K562 (cell line): ENCODE data around the gene TRIO.

Source experiments
- CREB1 ChIP-seq, 2 experiments: sonication (generic) in 1 of 2; formaldehyde crosslinking in 1 of 2; IDR thresholded peaks; 2 replicates each; pipeline versions ENCODE4 v1.6.1 to v1.8.0; 2012 to 2022; ENCODE audit warnings: inconsistent platforms in 1 of 2, mild to moderate bottlenecking in 1 of 2, missing genetic modification reagents in 1 of 2, moderate library complexity in 1 of 2
- CXXC5 ChIP-seq: fragments of 250-450 bp; sonication (Bioruptor Pico); IDR thresholded peaks from 2 replicates; pipeline ENCODE4 v1.8.0; 2022; ENCODE audit warnings: inconsistent platforms, mild to moderate bottlenecking, moderate library complexity
- HCFC1 ChIP-seq: IDR thresholded peaks from 2 replicates; pipeline ENCODE4 v1.6.1; 2012; ENCODE audit warnings: low read depth, low read length, improper control_type of control experiment
- HMG20B ChIP-seq: fragments of 250-450 bp; sonication (Bioruptor Pico); IDR thresholded peaks from 2 replicates; pipeline ENCODE4 v1.5.0; 2021; ENCODE audit warnings: mild to moderate bottlenecking
- RBFOX2 ChIP-seq: fragments of 200-400 bp; formaldehyde crosslinking; IDR thresholded peaks from 2 replicates; pipeline ENCODE4 v1.6.1; 2017; ENCODE audit warnings: low read depth, mild to moderate bottlenecking, low read length, moderate library complexity

GRCh38 chr5:14128079-14128478 is 15.1 kb upstream of the TRIO start:
- TF ChIP-seq CXXC5 (CRISPR knock-in tag) (no peak), HMG20B (CRISPR knock-in tag) (no peak), RBFOX2 (no peak), CREB1 (IDR thresholded peaks at IDR 0.05) (no peak), CREB1 (CRISPR knock-in tag; IDR thresholded peaks at IDR 0.05) (no peak), HCFC1 (no peak)
